Measurements from ENCODE around the gene ANP32E.
A peak's percentile ranks its signal among the peaks of the same experiment; 100 is the strongest.

Gene ANP32E

GRCh38 chr1:150179867-150180266 is 56.0 kb downstream of the ANP32E start:
- Histone ChIP-seq H3K4me3 (ENCODE audit: insufficient read depth in 1 of 2, low read depth in 1 of 2, low read length in 2 of 2) (no peak overlapping the region), H2BK5ac (ENCODE audit: low read depth, low read length, poor library complexity, severe bottlenecking) (no peak overlapping the region), H3K18ac (ENCODE audit: low read depth in 1 of 2, low read length in 2 of 2) (no peak overlapping the region), H2AFZ (ENCODE audit: low read depth, low read length) (no peak overlapping the region), H2AK5ac (ENCODE audit: low read length, severe bottlenecking) (no peak overlapping the region), H2BK120ac (ENCODE audit: low read depth, low read length) (no peak overlapping the region), H3K79me1 (replicated peaks; ENCODE audit: low read length, poor library complexity, severe bottlenecking) (no peaks in the 10 kb centered on the region), H3K4ac (ENCODE audit: low read depth in 1 of 2, low read length in 2 of 2) (no peak overlapping the region), H3K36me3 (ENCODE audit: control insufficient read depth in 1 of 2, insufficient read depth in 2 of 2, low read depth in 1 of 2, low read length in 2 of 2) (no peaks in the 10 kb centered on the region), H3K23ac (ENCODE audit: low read length in 2 of 2) (no peak overlapping the region), H3K14ac (ENCODE audit: low read length in 2 of 2) (no peak overlapping the region), H4K8ac (ENCODE audit: low read length) (no peak overlapping the region), H3K27me3 (ENCODE audit: control insufficient read depth in 1 of 2, insufficient read depth in 1 of 2, low read length in 2 of 2) (no peaks in the 10 kb centered on the region), H3K27ac (ENCODE audit: low read length, poor library complexity, severe bottlenecking) (no peak overlapping the region), H2BK12ac (ENCODE audit: low read length in 2 of 2) (no peak overlapping the region), H3K9ac (ENCODE audit: low read length) (no peak overlapping the region), H3K4me1 (ENCODE audit: control insufficient read depth, insufficient read depth, low read depth, low read length) (no peaks in the 10 kb centered on the region), H2BK15ac (ENCODE audit: low read depth, poor library complexity, severe bottlenecking) (no peak overlapping the region), H4K91ac (ENCODE audit: low read length) (no peak overlapping the region), H3K4me2 (ENCODE audit: low read length, poor library complexity, severe bottlenecking) (no peak overlapping the region), H3K9me3 (ENCODE audit: control insufficient read depth, low read length) (no peaks in the 10 kb centered on the region)
- WGBS: 94% methylated on average over 6 of the region's 7 CpGs
- no peak for DNase-seq

DNA sequence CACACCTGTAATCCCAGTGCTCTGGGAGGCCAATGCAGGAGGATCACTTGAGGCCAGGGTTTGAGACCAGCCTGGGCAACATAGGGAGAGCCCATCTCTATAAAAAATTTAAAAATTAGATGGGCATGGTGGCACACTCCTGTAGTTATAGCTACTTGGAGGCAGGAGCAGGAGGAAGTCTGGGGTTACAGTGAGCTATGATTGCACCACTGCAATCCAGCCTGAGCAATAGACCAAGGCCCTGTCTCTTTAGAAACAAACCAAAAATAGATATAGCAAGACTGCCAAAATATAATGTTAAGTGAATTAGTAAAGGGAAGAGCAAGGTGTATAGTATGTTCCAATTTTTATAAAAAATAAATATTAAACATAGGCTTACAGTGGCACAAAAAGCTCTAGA is 57.4 kb downstream of the ANP32E start:
- no peaks in the 10 kb centered on the region for H3K4me1 ChIP-seq (ENCODE audit: control insufficient read depth, insufficient read depth, low read depth, low read length)
- no peak overlapping the region for H3K27ac ChIP-seq (ENCODE audit: low read length, poor library complexity, severe bottlenecking)
- no peak overlapping the region for H3K18ac ChIP-seq (ENCODE audit: low read depth in 1 of 2, low read length in 2 of 2)
- H2AK5ac ChIP-seq (ENCODE audit: low read length, severe bottlenecking): no peak overlapping the region
- no peak overlapping the region for H2BK12ac ChIP-seq (ENCODE audit: low read length in 2 of 2)
- H3K4me2 ChIP-seq (ENCODE audit: low read length, poor library complexity, severe bottlenecking): no peak overlapping the region
- no peak overlapping the region for H3K14ac ChIP-seq (ENCODE audit: low read length in 2 of 2)
- no peak for DNase-seq
- H4K91ac ChIP-seq (ENCODE audit: low read length): no peak overlapping the region
- no peak overlapping the region for H3K23ac ChIP-seq (ENCODE audit: low read length in 2 of 2)
- no peaks in the 10 kb centered on the region for H3K27me3 ChIP-seq (ENCODE audit: control insufficient read depth in 1 of 2, insufficient read depth in 1 of 2, low read length in 2 of 2)
- no peak overlapping the region for H2BK5ac ChIP-seq (ENCODE audit: low read depth, low read length, poor library complexity, severe bottlenecking)
- no peak overlapping the region for H2AFZ ChIP-seq (ENCODE audit: low read depth, low read length)
- H2BK120ac ChIP-seq (ENCODE audit: low read depth, low read length): no peak overlapping the region
- H4K8ac ChIP-seq (ENCODE audit: low read length): no peak overlapping the region
- no peak overlapping the region for H3K9ac ChIP-seq (ENCODE audit: low read length)
- H3K9me3 ChIP-seq (ENCODE audit: control insufficient read depth, low read length): no peaks in the 10 kb centered on the region
- H3K79me1 ChIP-seq (replicated peaks; ENCODE audit: low read length, poor library complexity, severe bottlenecking): no peaks in the 10 kb centered on the region
- no peaks in the 10 kb centered on the region for H3K36me3 ChIP-seq (ENCODE audit: control insufficient read depth in 1 of 2, insufficient read depth in 2 of 2, low read depth in 1 of 2, low read length in 2 of 2)
- H3K4me3 ChIP-seq (ENCODE audit: insufficient read depth in 1 of 2, low read depth in 1 of 2, low read length in 2 of 2): no peak overlapping the region
- H2BK15ac ChIP-seq (ENCODE audit: low read depth, poor library complexity, severe bottlenecking): no peak overlapping the region
- no peak overlapping the region for H3K4ac ChIP-seq (ENCODE audit: low read depth in 1 of 2, low read length in 2 of 2)

DNA sequence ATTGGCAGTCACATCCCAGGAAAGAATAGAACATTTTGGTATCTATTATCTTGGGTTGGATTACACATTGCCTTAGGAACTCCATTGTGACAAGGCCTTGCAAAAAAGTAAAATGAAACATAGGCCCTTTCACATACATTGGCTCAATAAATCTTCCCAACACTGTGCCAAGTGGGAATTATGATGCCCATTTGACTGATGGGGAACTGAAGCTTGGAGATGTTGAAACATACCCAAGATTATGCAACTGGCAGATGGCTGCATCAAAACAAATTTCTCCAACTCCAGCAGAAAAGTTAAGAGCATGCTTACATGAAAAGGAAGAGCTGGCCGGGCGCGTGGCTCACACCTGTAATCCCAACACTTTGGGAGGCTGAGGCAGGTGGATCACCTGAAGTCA is 59.3 kb downstream of the ANP32E start:
- no peak for DNase-seq
- H2BK120ac ChIP-seq (ENCODE audit: low read depth, low read length): no peak overlapping the region
- H3K4me2 ChIP-seq (ENCODE audit: low read length, poor library complexity, severe bottlenecking): no peak overlapping the region
- no peaks in the 10 kb centered on the region for H3K9me3 ChIP-seq (ENCODE audit: control insufficient read depth, low read length)
- no peak overlapping the region for H4K8ac ChIP-seq (ENCODE audit: low read length)
- no peak overlapping the region for H3K14ac ChIP-seq (ENCODE audit: low read length in 2 of 2)
- no peaks in the 10 kb centered on the region for H3K36me3 ChIP-seq (ENCODE audit: control insufficient read depth in 1 of 2, insufficient read depth in 2 of 2, low read depth in 1 of 2, low read length in 2 of 2)
- no peak overlapping the region for H3K18ac ChIP-seq (ENCODE audit: low read depth in 1 of 2, low read length in 2 of 2)
- H3K23ac ChIP-seq (ENCODE audit: low read length in 2 of 2): no peak overlapping the region
- H2BK12ac ChIP-seq (ENCODE audit: low read length in 2 of 2): no peak overlapping the region
- H3K4me3 ChIP-seq (ENCODE audit: insufficient read depth in 1 of 2, low read depth in 1 of 2, low read length in 2 of 2): no peak overlapping the region
- no peak overlapping the region for H2AK5ac ChIP-seq (ENCODE audit: low read length, severe bottlenecking)
- no peak overlapping the region for H2BK5ac ChIP-seq (ENCODE audit: low read depth, low read length, poor library complexity, severe bottlenecking)
- no peak overlapping the region for H2BK15ac ChIP-seq (ENCODE audit: low read depth, poor library complexity, severe bottlenecking)
- no peak overlapping the region for H3K27ac ChIP-seq (ENCODE audit: low read length, poor library complexity, severe bottlenecking)
- no peak overlapping the region for H2AFZ ChIP-seq (ENCODE audit: low read depth, low read length)
- WGBS: 96% methylated on average over 3 of the region's 3 CpGs
- no peaks in the 10 kb centered on the region for H3K27me3 ChIP-seq (ENCODE audit: control insufficient read depth in 1 of 2, insufficient read depth in 1 of 2, low read length in 2 of 2)
- H3K79me1 ChIP-seq (replicated peaks; ENCODE audit: low read length, poor library complexity, severe bottlenecking): no peaks in the 10 kb centered on the region
- no peak overlapping the region for H3K9ac ChIP-seq (ENCODE audit: low read length)
- peaks cover 3% of the 10 kb centered on the region for H3K4me1 ChIP-seq (ENCODE audit: control insufficient read depth, insufficient read depth, low read depth, low read length)
- H3K4ac ChIP-seq (ENCODE audit: low read depth in 1 of 2, low read length in 2 of 2): no peak overlapping the region
- no peak overlapping the region for H4K91ac ChIP-seq (ENCODE audit: low read length)

GRCh38 chr1:150173141-150173585 is 62.7 kb downstream of the ANP32E start:
- no peak overlapping the region for H3K4me2 ChIP-seq (ENCODE audit: low read length, poor library complexity, severe bottlenecking)
- peaks cover 3% of the 10 kb centered on the region for H3K4me1 ChIP-seq (ENCODE audit: control insufficient read depth, insufficient read depth, low read depth, low read length)
- H2AFZ ChIP-seq (ENCODE audit: low read depth, low read length): peak overlapping the region; percentile 15
- H2BK120ac ChIP-seq (ENCODE audit: low read depth, low read length): no peak overlapping the region
- H3K9me3 ChIP-seq (ENCODE audit: control insufficient read depth, low read length): no peaks in the 10 kb centered on the region
- H3K36me3 ChIP-seq (ENCODE audit: control insufficient read depth in 1 of 2, insufficient read depth in 2 of 2, low read depth in 1 of 2, low read length in 2 of 2): no peaks in the 10 kb centered on the region
- no peak overlapping the region for H3K4ac ChIP-seq (ENCODE audit: low read depth in 1 of 2, low read length in 2 of 2)
- H3K18ac ChIP-seq (ENCODE audit: low read depth in 1 of 2, low read length in 2 of 2): peak overlapping the region in 1 of 2 experiments; percentile 64
- H3K27me3 ChIP-seq (ENCODE audit: control insufficient read depth in 1 of 2, insufficient read depth in 1 of 2, low read length in 2 of 2): no peaks in the 10 kb centered on the region
- no peak overlapping the region for H3K27ac ChIP-seq (ENCODE audit: low read length, poor library complexity, severe bottlenecking)
- WGBS: 35% methylated on average over 7 of the region's 7 CpGs
- H4K8ac ChIP-seq (ENCODE audit: low read length): peak overlapping the region; percentile 49
- no peak overlapping the region for H3K9ac ChIP-seq (ENCODE audit: low read length)
- H2BK15ac ChIP-seq (ENCODE audit: low read depth, poor library complexity, severe bottlenecking): no peak overlapping the region
- DNase-seq: no peak
- no peak overlapping the region for H2BK5ac ChIP-seq (ENCODE audit: low read depth, low read length, poor library complexity, severe bottlenecking)
- no peak overlapping the region for H2AK5ac ChIP-seq (ENCODE audit: low read length, severe bottlenecking)
- no peak overlapping the region for H2BK12ac ChIP-seq (ENCODE audit: low read length in 2 of 2)
- no peak overlapping the region for H4K91ac ChIP-seq (ENCODE audit: low read length)
- H3K23ac ChIP-seq (ENCODE audit: low read length in 2 of 2): no peak overlapping the region
- no peak overlapping the region for H3K14ac ChIP-seq (ENCODE audit: low read length in 2 of 2)
- no peak overlapping the region for H3K4me3 ChIP-seq (ENCODE audit: insufficient read depth in 1 of 2, low read depth in 1 of 2, low read length in 2 of 2)
- H3K79me1 ChIP-seq (replicated peaks; ENCODE audit: low read length, poor library complexity, severe bottlenecking): no peaks in the 10 kb centered on the region
